ENCODE data around the gene NR1I3.

DNA sequence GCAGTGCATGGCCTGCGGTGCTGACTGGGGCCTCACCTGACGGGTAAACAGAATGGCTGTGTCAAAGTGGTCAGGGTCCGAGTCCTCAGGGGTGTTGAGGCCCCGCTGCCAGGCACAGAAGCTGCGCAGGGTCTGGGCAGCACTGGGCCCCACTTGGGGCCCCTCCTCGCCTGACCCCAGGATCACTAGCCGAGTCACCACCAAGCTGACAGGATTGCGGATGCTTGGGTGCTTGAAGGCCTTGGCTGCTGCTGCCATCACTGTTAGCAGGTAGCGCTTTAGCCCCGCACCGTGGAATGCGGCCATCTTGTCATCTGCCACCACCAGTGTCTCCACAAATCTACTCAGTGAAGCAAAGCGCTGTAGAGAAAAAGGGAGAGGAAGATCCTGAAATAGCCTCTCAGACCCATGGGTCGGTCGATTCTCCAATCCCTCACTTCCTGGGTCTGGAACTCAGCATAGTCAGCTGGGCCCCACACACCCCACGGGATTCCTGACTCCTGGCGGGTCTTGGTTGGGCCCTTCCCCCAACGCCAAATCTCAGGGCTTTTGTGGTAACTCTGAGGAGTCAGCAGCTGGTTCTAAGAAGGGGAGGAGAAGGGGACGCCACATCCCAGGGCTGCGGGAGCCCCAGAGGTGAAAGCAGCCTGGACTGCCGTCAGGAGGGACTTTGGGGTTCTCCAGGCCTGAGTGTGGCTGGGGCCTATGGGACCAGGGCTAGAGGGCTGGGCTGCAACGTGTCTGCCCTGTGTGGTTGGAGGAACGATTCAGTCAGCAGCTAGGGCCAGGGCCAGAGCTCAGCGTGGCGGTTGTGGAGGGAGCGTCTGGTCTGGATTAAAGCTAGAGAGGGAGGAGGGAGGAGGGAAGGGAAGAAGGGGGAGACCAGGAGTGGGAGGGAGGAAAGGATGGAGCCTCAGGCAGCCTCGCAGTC is 41.2 kb downstream of the NR1I3 start:
- TF ChIP-seq, protein P1, sequence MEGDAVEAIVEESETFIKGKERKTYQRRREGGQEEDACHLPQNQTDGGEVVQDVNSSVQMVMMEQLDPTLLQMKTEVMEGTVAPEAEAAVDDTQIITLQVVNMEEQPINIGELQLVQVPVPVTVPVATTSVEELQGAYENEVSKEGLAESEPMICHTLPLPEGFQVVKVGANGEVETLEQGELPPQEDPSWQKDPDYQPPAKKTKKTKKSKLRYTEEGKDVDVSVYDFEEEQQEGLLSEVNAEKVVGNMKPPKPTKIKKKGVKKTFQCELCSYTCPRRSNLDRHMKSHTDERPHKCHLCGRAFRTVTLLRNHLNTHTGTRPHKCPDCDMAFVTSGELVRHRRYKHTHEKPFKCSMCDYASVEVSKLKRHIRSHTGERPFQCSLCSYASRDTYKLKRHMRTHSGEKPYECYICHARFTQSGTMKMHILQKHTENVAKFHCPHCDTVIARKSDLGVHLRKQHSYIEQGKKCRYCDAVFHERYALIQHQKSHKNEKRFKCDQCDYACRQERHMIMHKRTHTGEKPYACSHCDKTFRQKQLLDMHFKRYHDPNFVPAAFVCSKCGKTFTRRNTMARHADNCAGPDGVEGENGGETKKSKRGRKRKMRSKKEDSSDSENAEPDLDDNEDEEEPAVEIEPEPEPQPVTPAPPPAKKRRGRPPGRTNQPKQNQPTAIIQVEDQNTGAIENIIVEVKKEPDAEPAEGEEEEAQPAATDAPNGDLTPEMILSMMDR (IDR thresholded peaks at IDR 0.05): no peak
- TF ChIP-seq EZH2 (IDR thresholded peaks at IDR 0.05; ENCODE audit: borderline replicate concordance, insufficient read depth, low read depth, low read length, poor library complexity, severe bottlenecking): no peak
